ENCODE results near the gene KRR1. TPM values are rescaled to one million over a fixed set of nuclear protein-coding genes. Genes with fewer than 3 reads are reported as not detected.

Gene KRR1
- total RNA-seq, 4 donors from 2014 or later = 3.2 to 28.1 (median 11.7) TPM

GRCh38 chr12:75543529-75543928 is 32.1 kb upstream of the KRR1 start:
- 89 to 96% methylated on average over 1 of the region's 1 CpG for WGBS, 2 donors (ENCODE audit: low coverage in 1 of 2)
- TF ChIP-seq POLR2AphosphoS5 (IDR thresholded peaks at IDR 0.05) = no peak
- TF ChIP-seq, protein P1, sequence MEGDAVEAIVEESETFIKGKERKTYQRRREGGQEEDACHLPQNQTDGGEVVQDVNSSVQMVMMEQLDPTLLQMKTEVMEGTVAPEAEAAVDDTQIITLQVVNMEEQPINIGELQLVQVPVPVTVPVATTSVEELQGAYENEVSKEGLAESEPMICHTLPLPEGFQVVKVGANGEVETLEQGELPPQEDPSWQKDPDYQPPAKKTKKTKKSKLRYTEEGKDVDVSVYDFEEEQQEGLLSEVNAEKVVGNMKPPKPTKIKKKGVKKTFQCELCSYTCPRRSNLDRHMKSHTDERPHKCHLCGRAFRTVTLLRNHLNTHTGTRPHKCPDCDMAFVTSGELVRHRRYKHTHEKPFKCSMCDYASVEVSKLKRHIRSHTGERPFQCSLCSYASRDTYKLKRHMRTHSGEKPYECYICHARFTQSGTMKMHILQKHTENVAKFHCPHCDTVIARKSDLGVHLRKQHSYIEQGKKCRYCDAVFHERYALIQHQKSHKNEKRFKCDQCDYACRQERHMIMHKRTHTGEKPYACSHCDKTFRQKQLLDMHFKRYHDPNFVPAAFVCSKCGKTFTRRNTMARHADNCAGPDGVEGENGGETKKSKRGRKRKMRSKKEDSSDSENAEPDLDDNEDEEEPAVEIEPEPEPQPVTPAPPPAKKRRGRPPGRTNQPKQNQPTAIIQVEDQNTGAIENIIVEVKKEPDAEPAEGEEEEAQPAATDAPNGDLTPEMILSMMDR (IDR thresholded peaks at IDR 0.05) = no peak
- TF ChIP-seq POLR2A (IDR thresholded peaks at IDR 0.05) = no peak
- TF ChIP-seq EP300 (IDR thresholded peaks at IDR 0.05; ENCODE audit: low read depth) = no peak

GRCh38 chr12:75542942-75543341 is 31.5 kb upstream of the KRR1 start:
- Histone ChIP-seq H3K9me3 (no peaks in the 10 kb centered on the region), H3K4me1 (no peaks in the 10 kb centered on the region), H3K4me3 (no peak overlapping the region), H3K27ac (no peak overlapping the region), H3K36me3 (no peaks in the 10 kb centered on the region), H3K27me3 (no peaks in the 10 kb centered on the region)
- TF ChIP-seq POLR2A (IDR thresholded peaks at IDR 0.05) = no peak
- TF ChIP-seq POLR2AphosphoS5 (IDR thresholded peaks at IDR 0.05) = no peak
- TF ChIP-seq, protein P1 (IDR thresholded peaks at IDR 0.05) = no peak
- no peak for TF ChIP-seq EP300 (IDR thresholded peaks at IDR 0.05; ENCODE audit: low read depth)
- WGBS, 2 donors (ENCODE audit: low coverage in 1 of 2) = 65 to 71% methylated on average over 1 of the region's 1 CpG
- in situ Hi-C loops (cut with MboI; ENCODE audit: low pct_ligation_motif_present in 1 of 4, low pct_unique_long_range_greater_than_20kb in 1 of 4, low sequenced_read_pairs in 3 of 4) (loop anchor here in 1 of 4 donors (25.0 kb wide), 1 partner anchor 494 kb away; the partner anchor contains the start of gene PHLDA1), intact Hi-C loops (cut with DNase I; ENCODE audit: low total_unique reads) (no loop called here)
- DNase-seq = no peak

More at GRCh38 chr12:75543529-75543928, 32.1 kb upstream of the KRR1 start:
- no peak overlapping the region for H3K4me3 ChIP-seq
- no peaks in the 10 kb centered on the region for H3K4me1 ChIP-seq
- DNase-seq = no peak
- no peaks in the 10 kb centered on the region for H3K27me3 ChIP-seq
- no peaks in the 10 kb centered on the region for H3K9me3 ChIP-seq
- in situ Hi-C loops (cut with MboI; ENCODE audit: low pct_ligation_motif_present in 1 of 4, low pct_unique_long_range_greater_than_20kb in 1 of 4, low sequenced_read_pairs in 3 of 4) (loop anchor here in 1 of 4 donors (25.0 kb wide), 1 partner anchor 494 kb away; the partner anchor contains the start of gene PHLDA1), intact Hi-C loops (cut with DNase I; ENCODE audit: low total_unique reads) (no loop called here)
- H3K36me3 ChIP-seq = no peaks in the 10 kb centered on the region
- H3K27ac ChIP-seq = no peak overlapping the region

- 56 to 64% methylated on average over 2 of the region's 2 CpGs for WGBS, 2 donors (ENCODE audit: low coverage in 1 of 2)
- no peak overlapping the region for H3K4me3 ChIP-seq
- intact Hi-C loops (cut with DNase I; ENCODE audit: low total_unique reads) (no loop called here), in situ Hi-C loops (cut with MboI; ENCODE audit: low pct_ligation_motif_present in 1 of 4, low pct_unique_long_range_greater_than_20kb in 1 of 4, low sequenced_read_pairs in 3 of 4) (loop anchor here in 3 of 4 donors (10.0 to 25.0 kb wide), 3 partner anchors 495 to 505 kb away; partner anchors contain the start of gene PHLDA1 (in 2 of the 3))
- no peaks in the 10 kb centered on the region for H3K4me1 ChIP-seq
- no peaks in the 10 kb centered on the region for H3K9me3 ChIP-seq
- no peaks in the 10 kb centered on the region for H3K36me3 ChIP-seq
- H3K27me3 ChIP-seq = no peaks in the 10 kb centered on the region
- DNase-seq = no peak
- TF ChIP-seq EP300 (IDR thresholded peaks at IDR 0.05; ENCODE audit: low read depth) (no peak), POLR2A (IDR thresholded peaks at IDR 0.05) (no peak), POLR2AphosphoS5 (IDR thresholded peaks at IDR 0.05) (no peak)
- TF ChIP-seq, protein P1 (IDR thresholded peaks at IDR 0.05) = no peak
- H3K27ac ChIP-seq = no peak overlapping the region
These were observed 28.5 kb upstream of the KRR1 start for GRCh38 chr12:75539889-75540288.

- TF ChIP-seq POLR2A (IDR thresholded peaks at IDR 0.05) = no peak
- TF ChIP-seq, protein P1 (IDR thresholded peaks at IDR 0.05) = no peak
- no peak for TF ChIP-seq POLR2AphosphoS5 (IDR thresholded peaks at IDR 0.05)
- no peak for TF ChIP-seq EP300 (IDR thresholded peaks at IDR 0.05; ENCODE audit: low read depth)
- no peaks in the 10 kb centered on the region for H3K9me3 ChIP-seq
- no peak for DNase-seq
- 68 to 84% methylated on average over 2 of the region's 2 CpGs for WGBS, 2 donors (ENCODE audit: low coverage in 1 of 2)
- in situ Hi-C loops (cut with MboI; ENCODE audit: low pct_ligation_motif_present in 1 of 4, low pct_unique_long_range_greater_than_20kb in 1 of 4, low sequenced_read_pairs in 3 of 4) = loop anchor here in 3 of 4 donors (10.0 to 25.0 kb wide), 3 partner anchors 502 to 512 kb away; partner anchors contain the start of gene PHLDA1 (in 2 of the 3)
- no peaks in the 10 kb centered on the region for H3K36me3 ChIP-seq
- H3K4me3 ChIP-seq = no peak overlapping the region
- H3K4me1 ChIP-seq = no peaks in the 10 kb centered on the region
- no peak overlapping the region for H3K27ac ChIP-seq
- intact Hi-C loops (cut with DNase I; ENCODE audit: low total_unique reads) = no loop called here
- H3K27me3 ChIP-seq = no peaks in the 10 kb centered on the region
These were observed 21.8 kb upstream of the KRR1 start for GRCh38 chr12:75533239-75533638.
